ENCODE measurements around the gene FRYL. TPM values are rescaled to one million over a fixed set of nuclear protein-coding genes. Genes with fewer than 3 reads are reported as not detected.
A peak's percentile ranks its signal among the peaks of the same experiment; 100 is the strongest.

Gene FRYL
- total and polyA plus RNA-seq, 2 experiments from 2014 or later = 20.6 to 33.0 TPM

- DNase-seq (ENCODE audit: low read depth in 1 of 2, low spot score in 1 of 2) = no peak
- no peak for TF ChIP-seq CTCF (IDR thresholded peaks at IDR 0.05; ENCODE audit: low read depth, low read length)
- Histone ChIP-seq H3K36me3 (peaks cover 9% of the 10 kb centered on the region), H3K27me3 (no peaks in the 10 kb centered on the region), H3K4me1 (ENCODE audit: low read depth) (peaks cover 11% of the 10 kb centered on the region), H3K9me3 (ENCODE audit: low read depth) (no peaks in the 10 kb centered on the region), H3K27ac (no peak overlapping the region), H3K4me3 (no peak overlapping the region)
Measured at GRCh38 chr4:48620831-48621230, 159.2 kb downstream of the FRYL start.

GRCh38 chr4:48620093-48620492, 160.0 kb downstream of the FRYL start:
- no peak for TF ChIP-seq CTCF (IDR thresholded peaks at IDR 0.05; ENCODE audit: low read depth, low read length)
- H3K4me1 ChIP-seq (ENCODE audit: low read depth) = peaks cover 11% of the 10 kb centered on the region

GRCh38 chr4:48604527-48604926, 175.6 kb downstream of the FRYL start:
- H3K36me3 ChIP-seq = no peaks in the 10 kb centered on the region
- no peak overlapping the region for H3K27ac ChIP-seq
- no peaks in the 10 kb centered on the region for H3K27me3 ChIP-seq
- peaks cover 31% of the 10 kb centered on the region for H3K4me1 ChIP-seq (ENCODE audit: low read depth)
- TF ChIP-seq CTCF (IDR thresholded peaks at IDR 0.05; ENCODE audit: low read depth, low read length) = no peak
- no peaks in the 10 kb centered on the region for H3K9me3 ChIP-seq (ENCODE audit: low read depth)
- no peak overlapping the region for H3K4me3 ChIP-seq
- DNase-seq (ENCODE audit: low read depth in 1 of 2, low spot score in 1 of 2) = no peak

More at GRCh38 chr4:48620093-48620492, 160.0 kb downstream of the FRYL start:
- H3K27ac ChIP-seq = no peak overlapping the region
- H3K9me3 ChIP-seq (ENCODE audit: low read depth) = no peaks in the 10 kb centered on the region
- no peak overlapping the region for H3K4me3 ChIP-seq
- peaks cover 9% of the 10 kb centered on the region for H3K36me3 ChIP-seq
- H3K27me3 ChIP-seq = no peaks in the 10 kb centered on the region
- DNase-seq (ENCODE audit: low read depth in 1 of 2, low spot score in 1 of 2) = no peak

- H3K4me1 ChIP-seq (ENCODE audit: low read depth) = peaks cover 31% of the 10 kb centered on the region
- H3K9me3 ChIP-seq (ENCODE audit: low read depth) = no peaks in the 10 kb centered on the region
- H3K36me3 ChIP-seq = no peaks in the 10 kb centered on the region
- TF ChIP-seq CTCF (IDR thresholded peaks at IDR 0.05; ENCODE audit: low read depth, low read length) = no peak
- no peak for DNase-seq (ENCODE audit: low read depth in 1 of 2, low spot score in 1 of 2)
- no peak overlapping the region for H3K4me3 ChIP-seq
- H3K27me3 ChIP-seq = no peaks in the 10 kb centered on the region
- H3K27ac ChIP-seq = no peak overlapping the region
Measured at GRCh38 chr4:48604041-48604440, 176.0 kb downstream of the FRYL start.

GRCh38 chr4:48603366-48604003, 176.6 kb downstream of the FRYL start:
- Histone ChIP-seq H3K4me1 (ENCODE audit: low read depth) (peaks cover 31% of the 10 kb centered on the region), H3K27ac (peak overlapping the region; percentile 1), H3K9me3 (ENCODE audit: low read depth) (no peaks in the 10 kb centered on the region), H3K27me3 (no peaks in the 10 kb centered on the region), H3K4me3 (no peak overlapping the region), H3K36me3 (peaks cover 3% of the 10 kb centered on the region)
- TF ChIP-seq CTCF (IDR thresholded peaks at IDR 0.05; ENCODE audit: low read depth, low read length) = no peak
- peak in 1 of 2 donors; percentile 60 for DNase-seq (ENCODE audit: low read depth in 1 of 2, low spot score in 1 of 2)
